HEK293 (cell line): ENCODE measurements around the gene PCDH9.
A peak's percentile ranks its signal among the peaks of the same experiment; 100 is the strongest.

Experiments used
- CTCF ChIA-PET: fragments of 350-600 bp; formaldehyde crosslinking; extraction: SDS; loops from one replicate; lab custom pipeline; 2021; ENCODE audit warnings: antibody characterized with exemption; lab: Yijun Ruan, JAX
- POLR2A ChIA-PET: fragments of 300-600 bp; formaldehyde crosslinking; extraction: SDS; loops from one replicate; lab custom pipeline; 2020; ENCODE audit warnings: antibody characterized with exemption, inconsistent platforms; lab: Yijun Ruan, JAX
- H3K27ac ChIP-seq: fragments of 200-500 bp; sonication (Bioruptor generic); 2 replicates; pipeline ENCODE4 v1.5.1; 2014; ENCODE audit warnings: low read depth, low read length, control low read depth, inconsistent platforms; ENCODE audit errors: extremely low read depth
- H3K36me3 ChIP-seq, 2 experiments: fragments of 200-500 bp in 1 of 2; sonication (Bioruptor generic) in 1 of 2; 1 replicate in 1 of 2; 2 replicates in 1 of 2; pipeline ENCODE4 v1.5.1; 2014 to 2017; ENCODE audit warnings: inconsistent platforms in 2 of 2, low read length in 2 of 2; ENCODE audit not compliant: control insufficient read depth in 2 of 2, insufficient read depth in 1 of 2
- H3K4me1 ChIP-seq: fragments of 200-500 bp; sonication (Bioruptor generic); 2 replicates; pipeline ENCODE4 v1.5.1; 2014; ENCODE audit warnings: mild to moderate bottlenecking, low read length, inconsistent platforms; ENCODE audit not compliant: control insufficient read depth, insufficient read depth
- H3K4me3 ChIP-seq: 2 replicates; pipeline ENCODE4 v1.5.1; 2011; ENCODE audit warnings: low read depth, mild to moderate bottlenecking, control low read depth, low read length, moderate library complexity
- H3K9me3 ChIP-seq: fragments of 200-500 bp; sonication (Bioruptor generic); 2 replicates; pipeline ENCODE4 v1.5.1; 2014; ENCODE audit warnings: low read depth, low read length, inconsistent platforms; ENCODE audit not compliant: control insufficient read depth, insufficient read depth
- ELK4 ChIP-seq: IDR thresholded peaks from 2 replicates; pipeline ENCODE4 v1.6.1; 2011; ENCODE audit warnings: mild to moderate bottlenecking, low read depth, low read length, borderline replicate concordance
- GFI1B ChIP-seq: fragments of 450-650 bp; formaldehyde crosslinking; IDR thresholded peaks from 2 replicates; pipeline ENCODE4 v1.5.1; 2016; ENCODE audit warnings: missing biosample characterization, missing genetic modification characterization
- GLIS1 ChIP-seq: fragments of 450-650 bp; formaldehyde crosslinking; IDR thresholded peaks from 2 replicates; pipeline ENCODE4 v1.5.1; 2016; ENCODE audit warnings: missing biosample characterization, missing genetic modification characterization
- INSM2 ChIP-seq: fragments of 450-650 bp; formaldehyde crosslinking; IDR thresholded peaks from 2 replicates; pipeline ENCODE4 v1.5.1; 2016; ENCODE audit warnings: missing biosample characterization, missing genetic modification characterization
- PRDM1 ChIP-seq: fragments of 450-650 bp; formaldehyde crosslinking; IDR thresholded peaks from 2 replicates; pipeline ENCODE4; 2016; ENCODE audit warnings: missing biosample characterization, missing genetic modification characterization
- PRDM4 ChIP-seq: fragments of 450-650 bp; formaldehyde crosslinking; IDR thresholded peaks from 2 replicates; pipeline ENCODE4 v1.5.1; 2017; ENCODE audit warnings: missing biosample characterization, missing genetic modification characterization
- SCRT1 ChIP-seq: fragments of 450-650 bp; formaldehyde crosslinking; IDR thresholded peaks from 2 replicates; pipeline ENCODE4 v1.5.1; 2016; ENCODE audit warnings: missing biosample characterization, missing genetic modification characterization, borderline replicate concordance
- TRIM28 ChIP-seq: IDR thresholded peaks from 2 replicates; pipeline ENCODE4 v1.6.1; 2011; ENCODE audit warnings: low read length, control low read depth, borderline replicate concordance
- TSHZ1 ChIP-seq: fragments of 450-650 bp; formaldehyde crosslinking; IDR thresholded peaks from 2 replicates; pipeline ENCODE4 v1.5.1; 2016; ENCODE audit warnings: missing biosample characterization, missing genetic modification characterization, borderline replicate concordance
- ZBTB44 ChIP-seq: fragments of 450-650 bp; IDR thresholded peaks from 2 replicates; pipeline ENCODE4 v1.5.1; 2018; ENCODE audit warnings: missing biosample characterization, mild to moderate bottlenecking, missing genetic modification characterization
- ZNF121 ChIP-seq: fragments of 450-650 bp; formaldehyde crosslinking; IDR thresholded peaks from 2 replicates; pipeline ENCODE4 v1.5.1; 2016; ENCODE audit warnings: missing biosample characterization, missing genetic modification characterization
- ZNF146 ChIP-seq: fragments of 450-650 bp; formaldehyde crosslinking; IDR thresholded peaks from 2 replicates; pipeline ENCODE4 v1.5.1; 2016; ENCODE audit warnings: missing biosample characterization, missing genetic modification characterization
- ZNF19 ChIP-seq: fragments of 450-650 bp; formaldehyde crosslinking; IDR thresholded peaks from 2 replicates; pipeline ENCODE4; 2016; ENCODE audit warnings: missing biosample characterization, missing genetic modification characterization, low read depth
- ZNF449 ChIP-seq: fragments of 450-650 bp; formaldehyde crosslinking; IDR thresholded peaks from 2 replicates; pipeline ENCODE4 v1.5.1; 2017; ENCODE audit warnings: missing biosample characterization, mild to moderate bottlenecking, missing genetic modification characterization, moderate library complexity

PCDH9 gene

GRCh38 chr13:66859934-66860877 is 369.9 kb downstream of the PCDH9 start:
- Histone ChIP-seq H3K36me3 (no peaks in the 10 kb centered on the region), H3K27ac (no peak overlapping the region), H3K9me3 (no peaks in the 10 kb centered on the region), H3K4me3 (no peak overlapping the region), H3K4me1 (no peaks in the 10 kb centered on the region)
- no peak for TF ChIP-seq ZNF19 (tag by site-specific recombination)
- no peak for TF ChIP-seq ZNF146 (tag by site-specific recombination)
- TF ChIP-seq ELK4, result no peak
- no peak for TF ChIP-seq ZBTB44 (tag by site-specific recombination)
- TF ChIP-seq ZNF121 (tag by site-specific recombination), result no peak
- TF ChIP-seq TSHZ1, result no peak
- peak; percentile 65; the same call in 1 of the 2 replicates for TF ChIP-seq TRIM28
- TF ChIP-seq INSM2 (tag by site-specific recombination), result no peak
- POLR2A ChIA-PET, result no interaction called here
- CTCF ChIA-PET, result interaction anchor here (0.7 kb wide), 1 partner anchor 18 kb away, joined by 3 read pairs; no protein-coding TSS in a partner anchor

- Histone ChIP-seq H3K36me3 (no peaks in the 10 kb centered on the region), H3K4me1 (no peaks in the 10 kb centered on the region), H3K4me3 (no peak overlapping the region)
- TF ChIP-seq SCRT1 (no peak), GFI1B (no peak), ZNF449 (tag by site-specific recombination) (no peak), PRDM1 (tag by site-specific recombination) (peak; percentile 26; the same call in 1 of the 2 replicates), GLIS1 (tag by site-specific recombination) (no peak), PRDM4 (tag by site-specific recombination) (0 out of 2 replicates have a peak, but pooled peaks have one; percentile 18)
- TF ChIP-seq, all 188 proteins: peak for 2
- Histone ChIP-seq H3K9me3 (no peaks in the 10 kb centered on the region), H3K27ac (no peak overlapping the region)
- ChIA-PET POLR2A (no interaction called here), CTCF (no interaction called here)
Observed at GRCh38 chr13:66859078-66859477, 371.1 kb downstream of the PCDH9 start.
